Smooth muscle cell (in vitro differentiated cells): ENCODE results near the gene PER1. TPM values are rescaled to one million over a fixed set of nuclear protein-coding genes. Genes with fewer than 3 reads are reported as not detected.

Source experiments
- DNase-seq: peaks from one replicate; lab custom pipeline; 2025; ENCODE audit not compliant: unreplicated experiment; lab: John Stamatoyannopoulos, UW
- H2AFZ ChIP-seq: fragments of 200-600 bp; sonication (generic); 2 replicates; pipeline ENCODE4 v1.6.0; 2016; ENCODE audit warnings: antibody characterized with exemption, low read depth, mild to moderate bottlenecking
- H3F3A ChIP-seq: fragments of 200-600 bp; sonication (generic); 2 replicates; pipeline ENCODE4 v1.6.0; 2017; ENCODE audit warnings: antibody characterized with exemption, low read depth
- H3K27ac ChIP-seq: fragments of 200-600 bp; sonication (generic); 2 replicates; pipeline ENCODE4 v1.5.1; 2016; ENCODE audit warnings: low read depth, mild to moderate bottlenecking
- H3K27me3 ChIP-seq: fragments of 200-600 bp; sonication (generic); 2 replicates; pipeline ENCODE4 v1.6.1; 2016; ENCODE audit warnings: low read depth, mild to moderate bottlenecking
- H3K36me3 ChIP-seq: fragments of 200-600 bp; sonication (generic); 2 replicates; pipeline ENCODE4 v1.5.1; 2016; ENCODE audit warnings: low read depth
- H3K4me1 ChIP-seq: fragments of 200-600 bp; sonication (generic); 2 replicates; pipeline ENCODE4 v1.5.1; 2016; ENCODE audit warnings: low read depth
- H3K4me2 ChIP-seq: fragments of 200-600 bp; sonication (generic); 2 replicates; pipeline ENCODE4 v1.6.0; 2016; ENCODE audit warnings: mild to moderate bottlenecking
- H3K4me3 ChIP-seq: fragments of 200-600 bp; sonication (generic); 2 replicates; pipeline ENCODE4 v1.5.1; 2016; ENCODE audit warnings: mild to moderate bottlenecking
- H3K79me2 ChIP-seq: fragments of 200-600 bp; sonication (generic); 2 replicates; pipeline ENCODE4 v1.6.0; 2016; ENCODE audit warnings: low read depth, mild to moderate bottlenecking
- H3K9ac ChIP-seq: fragments of 200-600 bp; sonication (generic); 2 replicates; pipeline ENCODE4 v1.6.0; 2016; ENCODE audit warnings: low read depth
- H3K9me3 ChIP-seq: fragments of 200-600 bp; sonication (generic); replicated peaks from 2 replicates; pipeline ENCODE4 v1.5.1; 2016; ENCODE audit warnings: low read depth
- H4K20me1 ChIP-seq: fragments of 200-600 bp; sonication (generic); 2 replicates; pipeline ENCODE4 v1.6.0; 2016; ENCODE audit warnings: low read depth
- WGBS: methylation state at CpG from one replicate; pipeline ENCODE4 v1.1.7; 2016; ENCODE audit warnings: low lambda C conversion rate; 5-methylcytosine and 5-hydroxymethylcytosine counted together
- polyA plus RNA-seq: library from polyadenylated mRNA; unstranded; fragments of >200 nt; fragmentation: Nextera tagmentation; extraction: Ambion mirVana; gene quantifications from 2 replicates; pipeline ENCODE4 v1.2.1, GENCODE V29; 2016
- total RNA-seq: library from RNA; depleted of rRNA; stranded (reverse); fragments of >200 nt; gene quantifications from 2 replicates; pipeline ENCODE4 v1.2.3, GENCODE V29; 2014
- TF ChIP-seq, protein P1 (sequence below): fragments of 200-600 bp; sonication (generic); IDR thresholded peaks from 2 replicates; pipeline ENCODE4 v1.5.1; 2017; ENCODE audit warnings: borderline replicate concordance, mild to moderate bottlenecking, antibody characterized with exemption; ENCODE audit not compliant: insufficient read depth, poor library complexity, severe bottlenecking

The PER1 gene
- total and polyA plus RNA-seq, 2 experiments from 2014 or later = 29.0 to 55.2 TPM

DNA sequence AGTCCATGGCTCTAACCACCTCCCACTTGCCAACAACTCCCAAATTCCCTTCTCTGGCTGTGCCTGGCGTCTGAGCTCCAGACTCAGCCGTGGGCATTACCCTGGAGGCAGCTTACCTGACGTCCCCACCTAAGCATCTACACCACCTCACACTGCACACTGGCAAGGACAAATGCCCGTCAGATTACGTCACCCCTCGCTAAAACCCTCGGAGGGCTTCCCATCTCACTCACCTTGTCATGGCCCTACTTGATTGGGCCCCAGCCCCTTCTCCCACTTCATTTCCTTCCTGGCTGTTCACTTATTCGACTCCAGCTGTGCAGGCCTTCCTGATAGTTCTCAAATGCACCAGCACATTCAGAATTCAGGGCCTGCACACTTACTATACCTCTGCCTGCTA is 47.3 kb downstream of the PER1 start:
- no peaks in the 10 kb centered on the region for H4K20me1 ChIP-seq
- no peak overlapping the region for H3K4me3 ChIP-seq
- H2AFZ ChIP-seq = no peak overlapping the region
- no peak for DNase-seq
- peaks cover 19% of the 10 kb centered on the region for H3F3A ChIP-seq
- H3K27me3 ChIP-seq = peaks cover 4% of the 10 kb centered on the region
- TF ChIP-seq, protein P1, sequence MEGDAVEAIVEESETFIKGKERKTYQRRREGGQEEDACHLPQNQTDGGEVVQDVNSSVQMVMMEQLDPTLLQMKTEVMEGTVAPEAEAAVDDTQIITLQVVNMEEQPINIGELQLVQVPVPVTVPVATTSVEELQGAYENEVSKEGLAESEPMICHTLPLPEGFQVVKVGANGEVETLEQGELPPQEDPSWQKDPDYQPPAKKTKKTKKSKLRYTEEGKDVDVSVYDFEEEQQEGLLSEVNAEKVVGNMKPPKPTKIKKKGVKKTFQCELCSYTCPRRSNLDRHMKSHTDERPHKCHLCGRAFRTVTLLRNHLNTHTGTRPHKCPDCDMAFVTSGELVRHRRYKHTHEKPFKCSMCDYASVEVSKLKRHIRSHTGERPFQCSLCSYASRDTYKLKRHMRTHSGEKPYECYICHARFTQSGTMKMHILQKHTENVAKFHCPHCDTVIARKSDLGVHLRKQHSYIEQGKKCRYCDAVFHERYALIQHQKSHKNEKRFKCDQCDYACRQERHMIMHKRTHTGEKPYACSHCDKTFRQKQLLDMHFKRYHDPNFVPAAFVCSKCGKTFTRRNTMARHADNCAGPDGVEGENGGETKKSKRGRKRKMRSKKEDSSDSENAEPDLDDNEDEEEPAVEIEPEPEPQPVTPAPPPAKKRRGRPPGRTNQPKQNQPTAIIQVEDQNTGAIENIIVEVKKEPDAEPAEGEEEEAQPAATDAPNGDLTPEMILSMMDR = no peak
- 93% methylated on average over 8 of the region's 8 CpGs for WGBS
- H3K79me2 ChIP-seq = no peaks in the 10 kb centered on the region
- no peaks in the 10 kb centered on the region for H3K4me1 ChIP-seq
- H3K9ac ChIP-seq = no peak overlapping the region
- no peak overlapping the region for H3K4me2 ChIP-seq
- H3K9me3 ChIP-seq = no peaks in the 10 kb centered on the region
- H3K36me3 ChIP-seq = no peaks in the 10 kb centered on the region
- H3K27ac ChIP-seq = no peak overlapping the region

- no peak overlapping the region for H3K9ac ChIP-seq
- H3K4me2 ChIP-seq = no peak overlapping the region
- TF ChIP-seq, protein P1 = no peak
- no peak overlapping the region for H3K27ac ChIP-seq
- H3F3A ChIP-seq = peaks cover 19% of the 10 kb centered on the region
- H4K20me1 ChIP-seq = no peaks in the 10 kb centered on the region
- WGBS = 93% methylated on average over 4 of the region's 4 CpGs
- no peak for DNase-seq
- H3K9me3 ChIP-seq = no peaks in the 10 kb centered on the region
- no peaks in the 10 kb centered on the region for H3K79me2 ChIP-seq
- no peak overlapping the region for H2AFZ ChIP-seq
- H3K4me1 ChIP-seq = no peaks in the 10 kb centered on the region
- no peaks in the 10 kb centered on the region for H3K36me3 ChIP-seq
- H3K27me3 ChIP-seq = no peaks in the 10 kb centered on the region
- H3K4me3 ChIP-seq = no peak overlapping the region
Observed at GRCh38 chr17:8103549-8103948, 48.7 kb downstream of the PER1 start.

DNA sequence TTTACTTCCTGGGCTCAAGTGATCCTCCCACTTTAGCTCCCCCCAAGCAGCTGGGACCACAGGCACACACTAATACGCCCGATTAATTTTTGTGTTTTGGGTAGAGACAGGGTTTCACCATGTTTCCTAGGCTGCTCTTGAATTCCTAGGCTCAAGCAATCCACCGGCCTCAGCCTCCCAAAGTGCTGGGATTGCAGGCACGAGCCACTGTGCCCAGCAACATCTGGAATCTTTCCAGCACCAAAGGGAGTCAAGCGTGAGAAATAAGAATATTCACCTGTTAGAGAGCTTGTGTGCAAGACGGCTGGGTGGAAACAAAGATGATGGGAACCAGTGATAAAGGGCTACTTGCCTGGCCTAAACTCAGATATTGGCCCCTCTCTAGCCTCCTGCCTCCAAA is 50.5 kb downstream of the PER1 start:
- Histone ChIP-seq H3K9me3 (no peaks in the 10 kb centered on the region), H3K4me1 (no peaks in the 10 kb centered on the region), H3K27me3 (no peaks in the 10 kb centered on the region), H3F3A (peaks cover 18% of the 10 kb centered on the region), H3K4me3 (no peak overlapping the region), H3K4me2 (no peak overlapping the region), H4K20me1 (no peaks in the 10 kb centered on the region), H3K36me3 (no peaks in the 10 kb centered on the region), H2AFZ (no peak overlapping the region), H3K79me2 (no peaks in the 10 kb centered on the region), H3K27ac (no peak overlapping the region), H3K9ac (no peak overlapping the region)
- DNase-seq = no peak
- WGBS = 84% methylated on average over 6 of the region's 6 CpGs
- TF ChIP-seq, protein P1 = no peak

DNA sequence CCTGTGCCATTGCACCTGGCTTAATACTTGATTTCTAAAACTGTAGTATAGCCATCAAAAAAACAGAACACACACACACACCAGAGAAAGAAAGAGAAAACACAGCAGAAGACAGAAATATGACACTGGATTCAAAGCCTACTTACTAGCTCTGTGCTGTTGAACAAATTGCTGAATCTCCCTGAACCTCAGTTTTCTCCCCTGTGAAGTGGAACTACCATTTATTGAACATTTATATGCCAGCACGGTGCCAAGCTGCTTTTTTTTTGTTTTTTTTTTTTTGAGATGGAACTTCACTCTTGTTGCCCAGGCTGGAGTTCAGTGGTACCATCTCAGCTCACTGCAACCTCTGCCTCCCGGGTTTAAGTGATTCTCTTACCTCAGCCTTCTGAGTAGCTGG is 51.4 kb downstream of the PER1 start:
- H3K4me1 ChIP-seq = no peaks in the 10 kb centered on the region
- H3K36me3 ChIP-seq = no peaks in the 10 kb centered on the region
- 90% methylated on average over 2 of the region's 2 CpGs for WGBS
- no peaks in the 10 kb centered on the region for H3K9me3 ChIP-seq
- H3K4me3 ChIP-seq = no peak overlapping the region
- H4K20me1 ChIP-seq = no peaks in the 10 kb centered on the region
- TF ChIP-seq, protein P1 = no peak
- no peaks in the 10 kb centered on the region for H3K79me2 ChIP-seq
- no peak overlapping the region for H2AFZ ChIP-seq
- no peak overlapping the region for H3K9ac ChIP-seq
- peaks cover 8% of the 10 kb centered on the region for H3F3A ChIP-seq
- DNase-seq = no peak
- no peak overlapping the region for H3K27ac ChIP-seq
- no peak overlapping the region for H3K4me2 ChIP-seq
- H3K27me3 ChIP-seq = no peaks in the 10 kb centered on the region
